GM18951 (cell line): ENCODE data around the gene PPP1CA.

Source experiments
- POLR2A ChIP-seq: IDR thresholded peaks from 4 replicates; pipeline ENCODE4 v1.6.1; 2011; ENCODE audit warnings: mild to moderate bottlenecking; ENCODE audit not compliant: insufficient read length, insufficient read depth; ENCODE audit errors: extremely low read depth
- in situ Hi-C: fragments of 300-500 bp; cut with MboI; formaldehyde crosslinking; loops from one replicate; pipeline ENCODE4 v1.12.0; 2022; ENCODE audit warnings: low sequenced_read_pairs, mixed read lengths, inconsistent platforms; ENCODE audit not compliant: unreplicated experiment

The PPP1CA gene

DNA sequence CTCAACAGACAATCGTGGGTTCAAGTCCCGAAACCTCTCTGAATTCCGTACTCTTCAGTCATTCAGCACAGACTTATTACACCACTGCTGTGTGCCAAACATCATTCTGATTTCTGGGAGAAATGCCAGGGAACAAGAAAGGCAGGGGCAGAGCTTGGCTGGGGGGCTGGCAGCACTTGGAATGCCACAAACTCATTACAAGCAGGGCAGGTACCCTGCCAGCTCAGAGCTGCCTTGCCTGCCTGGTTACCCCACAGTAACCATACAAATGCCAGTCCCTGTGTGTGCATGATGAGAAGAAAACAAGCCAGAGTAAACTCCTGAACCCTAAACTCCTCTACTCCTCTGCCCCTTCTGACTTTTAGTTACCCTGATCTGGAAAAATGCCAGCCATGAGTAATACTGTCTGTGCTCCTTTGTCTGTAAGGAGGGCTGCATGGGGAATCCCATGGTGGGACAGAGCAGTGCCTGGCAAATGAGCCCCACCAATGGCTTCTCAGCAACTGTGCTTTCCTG is 16.7 kb downstream of the PPP1CA start:
- in situ Hi-C loops: loop anchor here (10.0 kb wide), 1 partner anchor 120 kb away; the partner anchor contains the start of gene GRK2
- TF ChIP-seq POLR2A: no peak

DNA sequence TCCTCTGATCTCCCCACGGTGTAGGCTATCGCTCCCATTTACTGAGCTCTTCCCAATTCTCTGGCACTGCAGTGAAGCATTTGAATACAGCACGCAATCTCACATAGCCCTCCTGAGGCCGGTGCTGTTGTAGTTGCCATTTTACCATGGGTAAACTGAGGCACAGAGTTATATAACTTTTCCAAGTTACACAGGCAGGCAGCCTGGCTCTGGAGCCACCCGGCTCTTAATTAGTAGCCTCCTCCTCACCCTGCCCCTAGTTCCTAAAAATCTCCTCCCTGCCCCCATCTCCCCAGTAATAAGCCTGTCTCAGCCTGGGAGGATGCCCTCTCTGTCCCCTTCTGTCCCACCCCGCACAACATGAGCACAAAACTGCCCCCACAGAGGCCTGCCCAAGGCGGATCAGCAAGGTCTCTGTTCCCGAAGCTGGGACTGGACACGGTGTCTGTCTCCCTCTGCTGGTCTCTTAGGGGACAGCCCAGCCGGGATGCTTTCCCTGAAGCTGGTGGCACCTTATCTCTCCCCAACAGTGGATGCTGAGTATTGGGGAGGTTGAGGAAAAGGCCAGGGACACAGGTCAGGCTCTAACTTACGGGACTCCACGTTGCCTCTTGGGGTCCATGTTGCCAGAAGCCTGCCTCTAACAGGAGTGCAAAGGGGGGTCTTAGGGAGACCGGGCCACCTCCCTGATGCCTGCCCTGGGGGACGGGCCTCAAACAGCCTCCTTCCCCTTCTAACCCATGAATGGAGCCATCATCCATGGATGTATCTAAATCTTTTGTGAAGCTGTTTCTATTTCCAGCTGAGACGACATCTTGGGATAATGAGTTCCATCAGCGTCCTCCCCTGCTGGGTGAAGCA is 19.2 kb downstream of the PPP1CA start:
- TF ChIP-seq POLR2A: no peak
- in situ Hi-C loops: loop anchor here (10.0 kb wide), 1 partner anchor 118 kb away; the partner anchor contains the start of gene GRK2

- in situ Hi-C loops: loop anchor here (10.0 kb wide), 1 partner anchor 117 kb away; the partner anchor contains the start of gene GRK2
- TF ChIP-seq POLR2A: no peak
Measured at GRCh38 chr11:67381244-67381972, 20.2 kb downstream of the PPP1CA start.

DNA sequence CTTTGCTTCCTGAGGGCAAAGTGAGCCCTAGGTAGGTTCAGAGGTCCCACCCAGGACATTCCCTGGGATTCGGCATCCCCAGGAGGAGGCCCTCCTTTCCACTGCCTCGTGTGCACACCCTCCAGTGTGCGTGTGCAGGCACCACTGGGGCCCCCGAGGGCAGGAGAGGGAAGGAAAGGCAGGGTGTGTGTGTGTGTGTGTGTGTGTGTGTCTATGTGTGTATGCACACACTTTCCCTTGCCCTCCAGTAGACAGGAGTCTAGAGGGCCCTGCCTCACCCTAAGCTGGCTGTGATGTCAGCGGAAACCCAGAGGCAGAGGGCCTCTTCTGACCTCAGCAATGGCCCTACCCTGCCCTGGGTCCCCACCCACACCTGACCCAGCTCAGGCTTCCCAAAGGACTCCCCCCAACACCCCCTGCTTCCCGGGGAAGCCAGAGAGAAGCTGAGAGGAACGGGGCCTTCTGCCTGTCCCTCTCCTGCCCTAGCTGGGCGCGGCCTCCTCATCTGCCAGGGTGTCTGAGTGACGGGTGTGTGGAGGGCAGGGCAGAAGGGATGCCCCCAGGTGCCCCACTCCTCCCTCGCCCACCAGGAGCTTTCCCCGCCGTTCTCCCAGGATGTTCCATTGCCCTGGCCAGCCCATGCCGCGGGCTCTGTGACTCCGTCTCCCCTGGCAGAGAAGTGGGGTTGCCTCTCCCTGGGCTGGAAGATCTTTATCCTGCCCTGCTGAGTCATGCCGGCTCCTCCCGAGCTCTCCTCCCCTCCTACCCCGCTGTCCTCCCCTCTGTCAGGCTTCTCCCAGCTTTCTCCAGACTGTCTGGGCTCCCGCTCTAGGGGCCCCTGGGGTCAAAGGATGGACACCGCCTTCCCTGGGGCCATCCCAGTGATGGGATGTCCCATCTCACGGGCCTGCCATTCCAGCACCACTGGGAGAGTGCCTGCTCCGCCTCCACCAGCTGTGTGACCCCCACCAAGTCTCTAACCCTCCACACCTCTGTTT is 22.3 kb downstream of the PPP1CA start:
- in situ Hi-C loops: loop anchor here (10.0 kb wide), 1 partner anchor 115 kb away; the partner anchor contains the start of gene GRK2
- TF ChIP-seq POLR2A: no peak

DNA sequence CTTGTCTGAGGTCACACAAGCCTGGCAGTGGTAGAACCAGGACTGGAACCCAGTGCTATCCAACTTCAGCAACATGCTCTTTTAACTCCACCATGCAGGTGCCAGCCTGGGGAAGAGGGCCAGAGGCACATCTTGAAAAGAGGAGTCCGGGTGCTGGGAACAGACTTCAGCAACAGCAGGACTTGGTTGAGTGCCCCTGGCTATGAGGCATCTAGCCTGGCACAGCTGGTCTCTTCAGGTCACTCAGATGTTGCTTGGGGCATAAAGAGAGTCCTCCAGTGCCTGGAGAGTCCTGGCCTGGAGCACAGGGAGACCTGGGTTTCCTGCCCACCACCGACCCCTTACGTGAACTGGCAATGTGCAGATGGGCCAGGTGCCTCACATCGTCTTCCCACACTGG is 23.1 kb downstream of the PPP1CA start:
- TF ChIP-seq POLR2A: no peak
- in situ Hi-C loops: no loop called here

GRCh38 chr11:67376873-67377808 is 24.5 kb downstream of the PPP1CA start:
- TF ChIP-seq POLR2A: no peak
- in situ Hi-C loops: no loop called here

- TF ChIP-seq POLR2A: no peak
- in situ Hi-C loops: no loop called here
Measured at GRCh38 chr11:67376063-67376820, 25.4 kb downstream of the PPP1CA start.

GRCh38 chr11:67375320-67376055 is 26.2 kb downstream of the PPP1CA start:
- no peak for TF ChIP-seq POLR2A
- in situ Hi-C loops: no loop called here

- no peak for TF ChIP-seq POLR2A
- in situ Hi-C loops: no loop called here
Measured at GRCh38 chr11:67374571-67375281, 26.9 kb downstream of the PPP1CA start.
